ENCODE results near the gene SLC23A3.
"Not testable (repeated sequence)": the region's sequence is repeated elsewhere in the genome, so short reads cannot be mapped to it uniquely, and the experiment has no call there.

Gene SLC23A3

GRCh38 chr2:219204425-219205164 is 34.8 kb upstream of the SLC23A3 start:
- DNase-seq = no peak

GRCh38 chr2:219201331-219201730 is 31.5 kb upstream of the SLC23A3 start:
- not testable (repeated sequence) for DNase-seq

GRCh38 chr2:219200502-219201326 is 30.9 kb upstream of the SLC23A3 start:
- DNase-seq = not testable (repeated sequence)

GRCh38 chr2:219199470-219200211 is 29.8 kb upstream of the SLC23A3 start:
- no peak for DNase-seq

- DNase-seq = no peak
Observed at GRCh38 chr2:219198974-219199373, 29.1 kb upstream of the SLC23A3 start.

- no peak for DNase-seq
Observed at GRCh38 chr2:219197388-219197787, 27.6 kb upstream of the SLC23A3 start.

- no peak for DNase-seq
Observed at GRCh38 chr2:219186754-219187456, 17.1 kb upstream of the SLC23A3 start.

GRCh38 chr2:219184121-219184520 is 14.3 kb upstream of the SLC23A3 start:
- DNase-seq = no peak

GRCh38 chr2:219183151-219183772 is 13.4 kb upstream of the SLC23A3 start:
- no peak for DNase-seq

- DNase-seq = no peak
Observed at GRCh38 chr2:219182331-219183150, 12.7 kb upstream of the SLC23A3 start.

GRCh38 chr2:219181531-219181930 is 11.7 kb upstream of the SLC23A3 start:
- DNase-seq = no peak

GRCh38 chr2:219180961-219181360 is 11.1 kb upstream of the SLC23A3 start:
- DNase-seq = no peak

GRCh38 chr2:219179601-219180465 is 10.0 kb upstream of the SLC23A3 start:
- no peak for DNase-seq

- peak; percentile 10 to 46 for DNase-seq
Observed at GRCh38 chr2:219178377-219179175, 8.7 kb upstream of the SLC23A3 start.

GRCh38 chr2:219177552-219178376 is 7.9 kb upstream of the SLC23A3 start, which contains the start of gene RETREG2:
TSS of gene RETREG2 (plus strand) at chr2:219178275. CDS start at chr2:219178353, 78 bp downstream.
- DNase-seq = peak; percentile 75

GRCh38 chr2:219176818-219177551 is 7.2 kb upstream of the SLC23A3 start, which contains the start of gene CNPPD1:
TSS of gene CNPPD1 (minus strand) at chr2:219176925. CDS start at chr2:219176828, 97 bp downstream.
- peak; percentile 81 to 89 for DNase-seq
